AG09309 (cell line): ENCODE results near the gene NPIPB9.
"Not testable (repeated sequence)": the region's sequence is repeated elsewhere in the genome, so short reads cannot be mapped to it uniquely, and the experiment has no call there.

ENCODE experiments used
- DNase-seq: peaks from one replicate; pipeline ENCODE4 v3.0.0-alpha.2; 2010; ENCODE audit warnings: low read depth
- H3K4me3 ChIP-seq: 2 replicates; pipeline ENCODE4 v1.5.1; 2011; ENCODE audit warnings: mild to moderate bottlenecking, low read depth, low read length, moderate library complexity; ENCODE audit not compliant: control insufficient read depth

The NPIPB9 gene

GRCh38 chr16:28751487-28751886, at the start of gene NPIPB9:
Gene NPIPB9, plus strand, starts transcription at chr16:28751787.
- not testable (repeated sequence) for DNase-seq, H3K4me3 ChIP-seq

GRCh38 chr16:28704246-28704645, 47.3 kb upstream of the NPIPB9 start:
- H3K4me3 ChIP-seq, DNase-seq: not testable (repeated sequence)

DNA sequence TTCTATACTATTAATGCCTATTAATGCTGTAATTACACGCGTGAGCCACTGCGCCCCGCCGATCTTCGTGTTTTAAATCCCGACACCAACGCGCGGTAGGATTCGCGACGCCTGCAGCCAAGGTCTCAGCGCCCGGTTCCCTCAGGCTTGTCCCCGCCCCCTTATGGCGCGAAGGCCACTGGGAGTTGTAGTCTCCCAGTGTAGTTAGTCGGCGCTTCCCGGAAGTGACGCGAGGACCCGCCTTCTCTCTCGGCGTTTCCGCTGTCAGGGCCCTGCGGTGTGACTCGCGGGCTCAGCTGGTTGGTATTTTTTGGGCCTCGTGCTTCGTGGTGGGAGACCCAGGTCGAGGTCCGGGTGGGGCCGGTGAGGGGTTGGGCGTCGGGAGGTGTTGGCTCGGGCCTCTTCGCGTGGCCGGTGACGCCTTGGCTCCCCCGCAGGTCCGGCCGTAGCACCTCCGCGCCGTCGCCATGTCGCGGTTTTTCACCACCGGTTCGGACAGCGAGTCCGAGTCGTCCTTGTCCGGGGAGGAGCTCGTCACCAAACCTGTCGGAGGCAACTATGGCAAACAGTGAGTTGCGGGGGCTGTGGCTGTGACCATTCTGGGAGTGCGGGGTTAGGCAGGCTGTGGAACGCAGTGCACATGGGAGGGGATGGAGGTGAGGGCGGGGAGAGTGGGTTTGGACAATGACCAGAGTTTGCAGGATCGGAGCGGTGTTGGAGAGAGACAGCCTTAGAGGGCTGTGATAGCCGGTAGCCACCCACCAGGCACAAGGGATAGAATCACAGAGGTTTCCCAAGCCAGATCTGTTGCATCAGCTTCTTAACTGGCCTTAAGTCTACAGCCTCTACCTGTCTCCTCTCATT, 40.1 kb upstream of the NPIPB9 start, which contains the start of gene EIF3C:
Gene EIF3C (plus strand): TSS at position 245 of the 864 bp plus-strand sequence. CDS start 223 bp downstream, at position 468.
- peak within 1 kb of the TSS; percentile 22 for H3K4me3 ChIP-seq

DNA sequence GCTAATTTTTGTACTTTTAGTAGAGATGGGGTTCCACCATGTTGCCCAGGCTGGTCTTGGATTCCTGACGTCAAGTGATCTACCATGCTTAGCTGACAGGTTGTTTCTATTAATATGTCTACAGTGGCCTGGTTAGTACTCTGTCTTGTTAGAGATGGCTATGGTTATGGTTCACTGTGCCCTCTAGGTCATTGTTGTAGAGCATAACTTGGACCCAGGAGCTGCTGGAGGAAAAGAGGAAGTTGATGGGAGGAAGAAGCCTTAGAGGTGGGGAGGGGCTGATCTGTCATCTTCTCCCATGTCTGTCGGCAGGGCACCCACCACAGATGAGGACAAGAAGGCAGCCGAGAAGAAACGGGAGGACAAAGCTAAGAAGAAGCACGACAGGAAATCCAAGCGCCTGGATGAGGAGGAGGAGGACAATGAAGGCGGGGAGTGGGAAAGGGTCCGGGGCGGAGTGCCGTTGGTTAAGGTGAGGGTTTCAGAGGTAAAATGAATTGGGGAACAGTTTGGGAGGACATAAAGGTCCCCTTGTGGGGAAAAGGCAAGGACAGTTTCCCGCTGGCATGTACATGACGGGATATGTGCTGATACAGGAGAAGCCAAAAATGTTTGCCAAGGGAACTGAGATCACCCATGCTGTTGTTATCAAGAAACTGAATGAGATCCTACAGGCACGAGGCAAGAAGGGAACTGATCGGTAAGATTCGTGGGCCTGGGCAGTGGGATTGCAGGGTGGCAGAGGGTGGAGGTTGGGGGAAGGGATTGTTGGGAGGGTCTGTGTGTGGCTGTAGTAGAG, 28.5 kb upstream of the NPIPB9 start:
- H3K4me3 ChIP-seq, DNase-seq: not testable (repeated sequence)

More for the DNA sequence above, 40.1 kb upstream of the NPIPB9 start, which contains the start of gene EIF3C:
- DNase-seq = not testable (repeated sequence)

- not testable (repeated sequence) for H3K4me3 ChIP-seq, DNase-seq
These were observed 20.3 kb upstream of the NPIPB9 start for GRCh38 chr16:28731253-28731652.

GRCh38 chr16:28732455-28733124, 19.0 kb upstream of the NPIPB9 start:
- not testable (repeated sequence) for DNase-seq, H3K4me3 ChIP-seq

GRCh38 chr16:28739787-28740186, 11.8 kb upstream of the NPIPB9 start:
- H3K4me3 ChIP-seq, DNase-seq: not testable (repeated sequence)

DNA sequence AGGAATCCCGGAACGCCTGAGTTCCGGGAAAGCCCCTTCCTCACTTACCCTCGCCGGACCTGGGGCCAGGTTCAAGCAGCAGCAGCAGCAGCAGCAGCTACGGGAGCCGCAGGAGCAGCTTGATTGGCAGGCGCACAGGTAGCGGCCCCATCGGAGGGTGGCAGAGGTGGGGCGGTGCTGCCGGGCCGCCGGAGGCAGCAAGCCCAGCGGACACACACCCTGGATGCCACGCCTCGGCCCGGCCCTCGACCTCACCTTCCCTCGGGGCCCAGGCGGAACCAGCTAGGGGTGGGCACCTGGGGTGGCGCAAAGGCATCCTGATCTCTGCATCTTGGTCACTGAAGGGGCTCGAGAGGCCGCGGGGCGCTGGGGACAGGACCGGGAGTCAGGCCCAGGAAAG, 11.0 kb upstream of the NPIPB9 start:
- DNase-seq, H3K4me3 ChIP-seq: not testable (repeated sequence)

- H3K4me3 ChIP-seq, DNase-seq: not testable (repeated sequence)
These were observed 10.3 kb upstream of the NPIPB9 start for GRCh38 chr16:28741295-28741694.

DNA sequence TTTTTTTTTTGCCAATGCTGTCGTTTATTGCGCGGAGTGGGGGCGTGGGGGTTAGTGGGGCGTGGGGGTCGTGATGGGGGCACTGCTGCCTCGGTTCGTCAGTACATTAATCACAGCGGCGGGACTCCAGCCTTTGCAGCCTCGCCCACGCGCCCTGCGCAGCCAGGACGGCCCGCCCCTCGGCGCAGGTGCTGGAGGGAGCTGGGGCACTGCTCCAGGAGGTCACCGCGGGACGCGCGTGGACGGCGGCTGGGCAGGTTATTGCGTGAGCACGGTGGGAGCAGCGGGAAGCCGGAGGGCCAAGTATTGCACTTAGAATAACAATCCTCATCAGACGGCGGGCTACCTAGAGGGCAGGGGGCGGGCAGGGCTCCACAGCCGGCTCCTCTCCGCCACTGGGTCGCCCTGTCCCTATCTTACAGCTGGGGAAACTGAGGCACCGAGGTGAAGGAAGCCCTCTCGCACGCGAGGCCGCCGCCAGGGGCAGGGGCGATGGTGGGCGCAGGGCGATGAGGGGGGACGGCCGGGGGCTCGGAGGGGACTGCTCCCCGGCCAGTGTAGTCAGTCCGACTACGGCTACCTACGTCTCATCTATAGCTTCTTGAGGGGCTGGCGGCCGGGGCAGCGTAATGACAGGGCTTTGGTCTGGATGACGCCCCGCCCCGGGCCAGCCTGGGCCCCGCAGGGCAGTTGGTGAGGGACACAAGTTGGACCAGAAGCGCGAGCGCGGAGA, 4.8 kb upstream of the NPIPB9 start:
- H3K4me3 ChIP-seq = not testable (repeated sequence)

DNA sequence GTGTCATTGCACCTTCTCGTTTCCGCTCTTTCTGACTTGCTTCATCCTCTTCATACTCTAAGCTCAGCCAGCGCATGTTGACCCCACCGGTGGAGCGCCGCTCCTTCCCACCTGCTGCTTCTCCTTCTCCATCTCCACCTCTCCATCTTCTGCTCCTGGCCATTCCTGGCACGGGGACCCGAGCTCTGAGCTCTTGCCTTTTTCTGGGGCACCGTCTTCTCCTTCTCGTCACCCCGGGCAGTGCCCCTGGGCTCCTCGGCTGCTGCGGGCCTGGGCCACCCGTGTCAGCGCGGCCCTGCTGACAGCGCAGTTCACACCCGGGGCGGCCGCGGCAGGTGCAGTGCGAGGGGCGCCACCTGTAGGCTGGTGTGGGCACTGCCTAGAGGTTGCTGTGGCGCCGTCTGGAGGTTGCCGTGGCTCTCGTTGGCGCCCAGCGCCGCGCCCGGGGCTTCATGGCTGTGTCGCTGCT, 1.6 kb upstream of the NPIPB9 start:
- not testable (repeated sequence) for H3K4me3 ChIP-seq, DNase-seq

More for the DNA sequence above, 4.8 kb upstream of the NPIPB9 start:
- DNase-seq = not testable (repeated sequence)

GRCh38 chr16:28750469-28751067, 1.0 kb upstream of the NPIPB9 start:
- not testable (repeated sequence) for DNase-seq, H3K4me3 ChIP-seq

DNA sequence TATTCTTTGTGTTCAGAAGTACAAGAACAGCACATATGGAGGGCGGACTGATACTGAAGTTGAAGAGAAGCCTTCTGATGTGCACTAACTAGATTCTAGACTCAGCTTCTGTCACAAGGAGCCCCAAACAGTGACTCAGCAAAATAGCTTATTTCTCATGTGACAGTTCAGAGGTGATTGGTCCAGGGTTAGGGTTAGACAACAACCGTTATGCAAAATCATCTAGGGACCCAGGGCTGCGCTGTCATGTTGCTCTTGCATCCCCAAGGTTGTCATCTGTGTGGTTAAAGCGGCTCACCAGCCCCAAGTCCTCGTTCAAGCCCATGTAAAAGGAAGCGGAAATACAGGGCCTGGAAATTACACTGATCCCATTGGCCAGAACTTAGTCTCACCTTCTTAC, 30.1 kb downstream of the NPIPB9 start:
- H3K4me3 ChIP-seq, DNase-seq: not testable (repeated sequence)

GRCh38 chr16:28782357-28782756, 30.8 kb downstream of the NPIPB9 start:
- not testable (repeated sequence) for H3K4me3 ChIP-seq, DNase-seq

GRCh38 chr16:28802235-28803019, 50.8 kb downstream of the NPIPB9 start:
- DNase-seq, H3K4me3 ChIP-seq: not testable (repeated sequence)

- DNase-seq, H3K4me3 ChIP-seq: not testable (repeated sequence)
These were observed 56.0 kb downstream of the NPIPB9 start for GRCh38 chr16:28807445-28808120.
